ENCODE results near the gene SLC39A11.

The SLC39A11 gene

GRCh38 chr17:72822358-72823023, 270.0 kb downstream of the SLC39A11 start:
- TF ChIP-seq EZH2 (optimal IDR thresholded peaks at IDR 0.05; ENCODE audit: low read depth, low read length): no peak
- TF ChIP-seq EZH2phosphoT487 (IDR thresholded peaks at IDR 0.05; ENCODE audit: low read length): no peak
- TF ChIP-seq, protein P1, sequence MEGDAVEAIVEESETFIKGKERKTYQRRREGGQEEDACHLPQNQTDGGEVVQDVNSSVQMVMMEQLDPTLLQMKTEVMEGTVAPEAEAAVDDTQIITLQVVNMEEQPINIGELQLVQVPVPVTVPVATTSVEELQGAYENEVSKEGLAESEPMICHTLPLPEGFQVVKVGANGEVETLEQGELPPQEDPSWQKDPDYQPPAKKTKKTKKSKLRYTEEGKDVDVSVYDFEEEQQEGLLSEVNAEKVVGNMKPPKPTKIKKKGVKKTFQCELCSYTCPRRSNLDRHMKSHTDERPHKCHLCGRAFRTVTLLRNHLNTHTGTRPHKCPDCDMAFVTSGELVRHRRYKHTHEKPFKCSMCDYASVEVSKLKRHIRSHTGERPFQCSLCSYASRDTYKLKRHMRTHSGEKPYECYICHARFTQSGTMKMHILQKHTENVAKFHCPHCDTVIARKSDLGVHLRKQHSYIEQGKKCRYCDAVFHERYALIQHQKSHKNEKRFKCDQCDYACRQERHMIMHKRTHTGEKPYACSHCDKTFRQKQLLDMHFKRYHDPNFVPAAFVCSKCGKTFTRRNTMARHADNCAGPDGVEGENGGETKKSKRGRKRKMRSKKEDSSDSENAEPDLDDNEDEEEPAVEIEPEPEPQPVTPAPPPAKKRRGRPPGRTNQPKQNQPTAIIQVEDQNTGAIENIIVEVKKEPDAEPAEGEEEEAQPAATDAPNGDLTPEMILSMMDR (IDR thresholded peaks at IDR 0.05; ENCODE audit: low read length): no peak
- Histone ChIP-seq H3K9ac (ENCODE audit: low read length) (no peak overlapping the region; the same call in 1 of the 2 replicates), H3K9me2 (replicated peaks; ENCODE audit: insufficient read depth, low read length) (no peaks in the 10 kb centered on the region), H3K27me3 (replicated peaks; ENCODE audit: insufficient read depth, low read length) (no peaks in the 10 kb centered on the region), H3K4me1 (ENCODE audit: low read length) (peaks cover 21% of the 10 kb centered on the region), H4K20me1 (ENCODE audit: insufficient read depth, low read length) (no peaks in the 10 kb centered on the region), H3F3A (ENCODE audit: insufficient read depth, low read length) (peaks cover 9% of the 10 kb centered on the region), H3K4me3 (ENCODE audit: low read length) (no peak overlapping the region), H3K4me2 (ENCODE audit: low read depth, low read length) (peak overlapping the region; percentile 3; the same call in 1 of the 2 replicates), H3K27ac (ENCODE audit: low read length) (peak overlapping the region; percentile 75; the same call in 1 of the 2 replicates), H3K9me3 (replicated peaks; ENCODE audit: insufficient read depth, low read length) (no peaks in the 10 kb centered on the region), H3K79me2 (ENCODE audit: low read length) (no peaks in the 10 kb centered on the region), H3K36me3 (replicated peaks; ENCODE audit: insufficient read depth, low read length) (no peaks in the 10 kb centered on the region), H2AFZ (ENCODE audit: low read length) (no peak overlapping the region)
- DNase-seq: peak; percentile 80

DNA sequence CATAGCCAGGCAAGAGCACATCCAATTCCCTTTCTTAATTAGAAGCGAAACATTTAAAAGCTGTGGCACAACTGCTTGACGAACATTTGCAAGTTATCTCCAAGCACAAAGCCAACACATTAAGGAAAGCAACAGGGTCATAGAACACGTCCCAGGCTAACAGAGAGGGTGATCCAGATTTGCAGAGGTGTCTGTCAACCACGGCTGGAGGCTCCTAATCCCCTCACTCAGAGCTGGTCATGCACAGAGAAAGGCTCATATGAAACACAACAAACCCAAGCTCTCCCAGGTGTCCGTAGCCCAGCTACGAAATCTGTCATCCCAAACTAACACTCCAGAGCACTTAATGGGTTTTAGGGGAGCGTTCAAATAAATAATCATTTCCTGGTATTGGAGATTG, 276.1 kb downstream of the SLC39A11 start:
- Histone ChIP-seq H3K79me2 (ENCODE audit: low read length) (no peaks in the 10 kb centered on the region), H3K27me3 (replicated peaks; ENCODE audit: insufficient read depth, low read length) (no peaks in the 10 kb centered on the region), H3K36me3 (replicated peaks; ENCODE audit: insufficient read depth, low read length) (no peaks in the 10 kb centered on the region), H3K4me3 (ENCODE audit: low read length) (no peak overlapping the region), H3K9me3 (replicated peaks; ENCODE audit: insufficient read depth, low read length) (no peaks in the 10 kb centered on the region), H3K4me2 (ENCODE audit: low read depth, low read length) (no peak overlapping the region), H2AFZ (ENCODE audit: low read length) (no peak overlapping the region), H3K9ac (ENCODE audit: low read length) (no peak overlapping the region), H3K27ac (ENCODE audit: low read length) (no peak overlapping the region), H3K9me2 (replicated peaks; ENCODE audit: insufficient read depth, low read length) (no peaks in the 10 kb centered on the region), H3F3A (ENCODE audit: insufficient read depth, low read length) (no peaks in the 10 kb centered on the region), H4K20me1 (ENCODE audit: insufficient read depth, low read length) (no peaks in the 10 kb centered on the region), H3K4me1 (ENCODE audit: low read length) (no peaks in the 10 kb centered on the region)
- TF ChIP-seq EZH2 (optimal IDR thresholded peaks at IDR 0.05; ENCODE audit: low read depth, low read length): no peak
- TF ChIP-seq, protein P1 (IDR thresholded peaks at IDR 0.05; ENCODE audit: low read length): no peak
- no peak for TF ChIP-seq EZH2phosphoT487 (IDR thresholded peaks at IDR 0.05; ENCODE audit: low read length)
- DNase-seq: no peak

DNA sequence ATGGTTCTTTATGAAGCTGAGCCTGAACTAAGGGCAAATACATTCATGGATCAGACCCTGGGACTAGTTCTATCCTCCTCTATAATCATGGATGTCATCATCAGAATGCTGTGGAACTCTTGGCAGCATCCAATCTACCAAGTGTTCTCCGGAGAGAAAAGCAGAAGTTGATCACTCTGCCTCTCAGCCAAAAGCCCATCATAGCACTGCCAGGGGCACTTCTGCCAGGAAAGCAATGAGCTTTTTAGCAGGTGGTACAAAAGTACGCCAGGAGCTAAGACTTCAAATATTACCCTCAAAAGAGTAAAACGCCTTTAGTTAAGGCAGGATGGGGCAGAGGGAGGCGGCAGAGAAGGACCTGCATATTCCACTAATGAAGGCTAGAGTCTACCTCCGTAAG, 279.0 kb downstream of the SLC39A11 start:
- TF ChIP-seq EZH2phosphoT487 (IDR thresholded peaks at IDR 0.05; ENCODE audit: low read length): no peak
- no peak for TF ChIP-seq EZH2 (optimal IDR thresholded peaks at IDR 0.05; ENCODE audit: low read depth, low read length)
- TF ChIP-seq, protein P1 (IDR thresholded peaks at IDR 0.05; ENCODE audit: low read length): no peak
- Histone ChIP-seq H3K9me2 (replicated peaks; ENCODE audit: insufficient read depth, low read length) (no peaks in the 10 kb centered on the region), H3K4me1 (ENCODE audit: low read length) (no peaks in the 10 kb centered on the region), H3K36me3 (replicated peaks; ENCODE audit: insufficient read depth, low read length) (no peaks in the 10 kb centered on the region), H2AFZ (ENCODE audit: low read length) (no peak overlapping the region), H3F3A (ENCODE audit: insufficient read depth, low read length) (no peaks in the 10 kb centered on the region), H3K9me3 (replicated peaks; ENCODE audit: insufficient read depth, low read length) (no peaks in the 10 kb centered on the region), H3K79me2 (ENCODE audit: low read length) (no peaks in the 10 kb centered on the region), H3K4me2 (ENCODE audit: low read depth, low read length) (no peak overlapping the region), H3K4me3 (ENCODE audit: low read length) (no peak overlapping the region), H3K27ac (ENCODE audit: low read length) (no peak overlapping the region), H3K27me3 (replicated peaks; ENCODE audit: insufficient read depth, low read length) (no peaks in the 10 kb centered on the region), H4K20me1 (ENCODE audit: insufficient read depth, low read length) (no peaks in the 10 kb centered on the region), H3K9ac (ENCODE audit: low read length) (no peak overlapping the region)
- no peak for DNase-seq

Data from MM.1S (cell line).